SK-N-SH (cell line): ENCODE measurements around the gene KIF16B. TPM values are rescaled to one million over a fixed set of nuclear protein-coding genes. Genes with fewer than 3 reads are reported as not detected.

Source experiments
- CTCF ChIA-PET: fragments of 300-600, 350-600 bp; formaldehyde crosslinking; extraction: SDS; loops from one replicate; lab custom pipeline; 2021; lab: Yijun Ruan, JAX
- POLR2A ChIA-PET: fragments of 350-600 bp; sonication (Branson Sonifier 250); formaldehyde crosslinking; extraction: SDS; loops from one replicate; lab custom pipeline; 2020; ENCODE audit warnings: antibody characterized with exemption, inconsistent platforms; lab: Yijun Ruan, JAX
- DNase-seq: peaks from one replicate; pipeline ENCODE4 v3.0.0; 2012
- H2AFZ ChIP-seq: fragments of 200-600 bp; sonication (generic); 2 replicates; pipeline ENCODE4 v1.8.1; 2016; ENCODE audit warnings: antibody characterized with exemption, mild to moderate bottlenecking, low read depth
- H3F3A ChIP-seq: fragments of 200-600 bp; sonication (generic); replicated peaks from 2 replicates; pipeline ENCODE3; 2016; ENCODE audit warnings: antibody characterized with exemption, mild to moderate bottlenecking; ENCODE audit not compliant: insufficient read depth
- H3K27ac ChIP-seq, 2 experiments: fragments of 200-500 bp in 1 of 2; fragments of 200-600 bp in 1 of 2; sonication (Bioruptor generic) in 1 of 2; sonication (generic), shearing (Covaris generic) in 1 of 2; 2 replicates each; pipeline versions ENCODE4 v1.5.1 to v1.6.1; 2014 to 2016; ENCODE audit warnings: low read depth in 2 of 2, inconsistent platforms in 1 of 2, low read length in 1 of 2, mild to moderate bottlenecking in 1 of 2, mixed read lengths in 1 of 2
- H3K27me3 ChIP-seq: fragments of 200-600 bp; sonication (generic), shearing (Covaris generic); 2 replicates; pipeline ENCODE4 v1.6.1; 2016; ENCODE audit warnings: mixed run types; ENCODE audit not compliant: insufficient read depth
- H3K36me3 ChIP-seq, 2 experiments: fragments of 200-500 bp in 1 of 2; fragments of 200-600 bp in 1 of 2; sonication (Bioruptor generic) in 1 of 2; sonication (generic) in 1 of 2; replicated peaks in 1 of 2; 2 replicates each; pipeline versions ENCODE3 to v1.5.1; 2014 to 2016; ENCODE audit warnings: low read length in 1 of 2, mild to moderate bottlenecking in 1 of 2; ENCODE audit not compliant: insufficient read depth in 2 of 2, control insufficient read depth in 1 of 2
- H3K4me1 ChIP-seq, 2 experiments: fragments of 200-500 bp in 1 of 2; fragments of 200-600 bp in 1 of 2; sonication (Bioruptor generic) in 1 of 2; sonication (generic), shearing (Covaris generic) in 1 of 2; 2 replicates each; pipeline versions ENCODE4 v1.5.1 to v1.6.1; 2014 to 2016; ENCODE audit warnings: low read depth in 1 of 2, low read length in 1 of 2, mixed run types in 1 of 2; ENCODE audit not compliant: insufficient read depth in 2 of 2, control insufficient read depth in 1 of 2
- H3K4me2 ChIP-seq: fragments of 200-600 bp; sonication (generic), shearing (Covaris generic); 2 replicates; pipeline ENCODE4 v1.6.1; 2017; ENCODE audit warnings: mixed run types
- H3K4me3 ChIP-seq, 2 experiments: fragments of 200-500 bp in 1 of 2; fragments of 200-600 bp in 1 of 2; sonication (Bioruptor generic) in 1 of 2; sonication (generic), shearing (Covaris generic) in 1 of 2; 2 replicates each; pipeline versions ENCODE4 v1.5.1 to v1.8.1; 2014 to 2016; ENCODE audit warnings: low read depth in 2 of 2, inconsistent platforms in 1 of 2, low read length in 1 of 2, mild to moderate bottlenecking in 1 of 2, mixed read lengths in 1 of 2, moderate library complexity in 1 of 2
- H3K79me2 ChIP-seq: fragments of 200-600 bp; sonication (generic); 2 replicates; pipeline ENCODE4 v1.8.1; 2017; ENCODE audit warnings: mild to moderate bottlenecking; ENCODE audit not compliant: insufficient read depth
- H3K9ac ChIP-seq: fragments of 200-600 bp; sonication (generic); 2 replicates; pipeline ENCODE4 v1.6.1; 2017; ENCODE audit warnings: mixed run types
- H3K9me2 ChIP-seq: fragments of 200-600 bp; sonication (generic); 2 replicates; pipeline ENCODE4 v1.6.1; 2017; ENCODE audit warnings: mixed run types
- H3K9me3 ChIP-seq: fragments of 200-600 bp; sonication (generic); 2 replicates; pipeline ENCODE4 v1.6.1; 2017; ENCODE audit warnings: mixed run types, mild to moderate bottlenecking, moderate library complexity
- H4K20me1 ChIP-seq: fragments of 200-600 bp; sonication (generic); 2 replicates; pipeline ENCODE4 v1.6.1; 2017; ENCODE audit warnings: mild to moderate bottlenecking, mixed run types; ENCODE audit not compliant: insufficient read depth
- CHD2 ChIP-seq: fragments of 150-350 bp; IDR thresholded peaks from 2 replicates; pipeline ENCODE4 v1.6.1; 2018; ENCODE audit warnings: low read length; ENCODE audit not compliant: partially characterized antibody
- ELF1 ChIP-seq: IDR thresholded peaks from 2 replicates; pipeline ENCODE4 v1.4.0; 2012
- EZH2phosphoT487 ChIP-seq: fragments of 200-600 bp; sonication (generic); IDR thresholded peaks from 2 replicates; pipeline ENCODE4 v1.6.1; 2017; ENCODE audit warnings: low read depth, mixed run types, mild to moderate bottlenecking, antibody characterized with exemption, moderate library complexity, borderline replicate concordance
- FOXJ3 ChIP-seq: sonication (generic); formaldehyde crosslinking; IDR thresholded peaks from 2 replicates; pipeline ENCODE4 v1.5.1; 2020; ENCODE audit warnings: mild to moderate bottlenecking, missing genetic modification reagents
- GABPA ChIP-seq: IDR thresholded peaks from 2 replicates; pipeline ENCODE4 v1.4.0; 2012; ENCODE audit warnings: low read depth, mild to moderate bottlenecking
- GATA2 ChIP-seq: sonication (generic); formaldehyde crosslinking; IDR thresholded peaks from 2 replicates; pipeline ENCODE4 v1.5.0; 2020; ENCODE audit warnings: mild to moderate bottlenecking, missing genetic modification reagents
- JUND ChIP-seq: IDR thresholded peaks from 2 replicates; pipeline ENCODE4 v1.4.0; 2012
- MAX ChIP-seq: IDR thresholded peaks from 2 replicates; pipeline ENCODE4 v1.4.0; 2012; ENCODE audit warnings: low read depth
- MEF2A ChIP-seq: IDR thresholded peaks from 2 replicates; pipeline ENCODE4 v1.4.0; 2012; ENCODE audit warnings: low read depth, borderline replicate concordance
- NRF1 ChIP-seq: IDR thresholded peaks from 2 replicates; pipeline ENCODE4 v1.6.1; 2012; ENCODE audit warnings: low read depth, mild to moderate bottlenecking, low read length
- PBX3 ChIP-seq: IDR thresholded peaks from 2 replicates; pipeline ENCODE4; 2012
- RCOR1 ChIP-seq: fragments of 150-350 bp; IDR thresholded peaks from 2 replicates; pipeline ENCODE4 v1.6.1; 2017; ENCODE audit warnings: antibody characterized with exemption, low read length
- REST ChIP-seq: IDR thresholded peaks from 2 replicates; pipeline ENCODE4 v1.6.1; 2012; ENCODE audit warnings: mild to moderate bottlenecking, low read depth, low read length, moderate library complexity
- RFX5 ChIP-seq: IDR thresholded peaks from 2 replicates; pipeline ENCODE4 v1.6.1; 2012; ENCODE audit warnings: mild to moderate bottlenecking, improper control_type of control experiment, low read length
- SIN3A ChIP-seq: IDR thresholded peaks from 2 replicates; pipeline ENCODE4 v1.6.1; 2012; ENCODE audit warnings: low read depth, mild to moderate bottlenecking, low read length, moderate library complexity, borderline replicate concordance
- SMC3 ChIP-seq: IDR thresholded peaks from 2 replicates; pipeline ENCODE4 v1.6.1; 2012; ENCODE audit warnings: low read depth, low read length, improper control_type of control experiment
- TAF1 ChIP-seq: IDR thresholded peaks from 2 replicates; pipeline ENCODE4 v1.6.1; 2012; ENCODE audit warnings: low read depth, mild to moderate bottlenecking, low read length, moderate library complexity, borderline replicate concordance
- TEAD4 ChIP-seq: IDR thresholded peaks from 2 replicates; pipeline ENCODE4 v1.4.0; 2012; ENCODE audit warnings: mild to moderate bottlenecking, borderline replicate concordance; ENCODE audit not compliant: insufficient read depth
- USF1 ChIP-seq: IDR thresholded peaks from 2 replicates; pipeline ENCODE4 v1.4.0; 2012; ENCODE audit warnings: low read depth, borderline replicate concordance
- WGBS: methylation state at CpG from one replicate; pipeline ENCODE4 v1.1.6; 2017; ENCODE audit warnings: low lambda C conversion rate; 5-methylcytosine and 5-hydroxymethylcytosine counted together
- polyA plus RNA-seq, 3 experiments: library from polyadenylated mRNA; depleted of rRNA; stranded (reverse); fragments of >200 nt; gene quantifications; 2 replicates each; pipeline ENCODE4 v1.2.3, GENCODE V29; 2012

The KIF16B gene
- polyA plus RNA-seq, 1 of the 3 experiments (the other 2 are of a cell fraction) = 3.3 TPM

- TF ChIP-seq REST (no peak), MAX (no peak), EZH2phosphoT487 (no peak), TEAD4 (no peak), MEF2A (no peak)
These were observed 101.0 kb downstream of the KIF16B start (continued) for GRCh38 chr20:16472045-16472872.

- 97% methylated on average over 5 of the region's 5 CpGs for whole genome bisulfite sequencing
- H3K9me3 ChIP-seq = no peaks in the 10 kb centered on the region
- no peak overlapping the region for H3K9ac ChIP-seq
- H3F3A ChIP-seq = no peaks in the 10 kb centered on the region
- POLR2A ChIA-PET = no interaction called here
- CTCF ChIA-PET = interaction anchor here (0.7 kb wide), 1 partner anchor 355 kb away, joined by 3 read pairs; no protein-coding TSS in a partner anchor
- H3K79me2 ChIP-seq = no peaks in the 10 kb centered on the region
- DNase-seq = no peak
- no peak overlapping the region for H3K4me2 ChIP-seq
- no peak overlapping the region for H2AFZ ChIP-seq
- H3K36me3 ChIP-seq = peaks cover 0 to 5% of the 10 kb centered on the region in 2 experiments
- no peaks in the 10 kb centered on the region for H3K9me2 ChIP-seq
- H3K27me3 ChIP-seq = no peaks in the 10 kb centered on the region
- H3K4me1 ChIP-seq = peaks cover 0 to 3% of the 10 kb centered on the region in 2 experiments; a peak in 2 of 4 replicates
- H3K4me3 ChIP-seq = no peak overlapping the region
- TF ChIP-seq SMC3 (no peak), NRF1 (no peak), GABPA (no peak), ELF1 (no peak), JUND (no peak), CHD2 (no peak)
- no peak overlapping the region for H3K27ac ChIP-seq
- no peaks in the 10 kb centered on the region for H4K20me1 ChIP-seq
These were observed 103.8 kb downstream of the KIF16B start for GRCh38 chr20:16469395-16469905.

- Histone ChIP-seq H3K27me3 (no peaks in the 10 kb centered on the region), H3K4me1 (peaks cover 7% of the 10 kb centered on the region in 2 experiments; a peak in 2 of 4 replicates), H3K27ac (no peak overlapping the region), H3K4me2 (no peak overlapping the region), H3K36me3 (peaks cover 0 to 5% of the 10 kb centered on the region in 2 experiments), H3K4me3 (no peak overlapping the region), H3F3A (peaks cover 9% of the 10 kb centered on the region), H3K79me2 (no peaks in the 10 kb centered on the region), H3K9me2 (no peaks in the 10 kb centered on the region), H3K9ac (no peak overlapping the region), H2AFZ (no peak overlapping the region), H3K9me3 (no peaks in the 10 kb centered on the region), H4K20me1 (no peaks in the 10 kb centered on the region)
- no peak for TF ChIP-seq FOXJ3 (CRISPR knock-in tag)
- TF ChIP-seq RCOR1 = no peak
- no peak for TF ChIP-seq GATA2 (CRISPR knock-in tag)
- TF ChIP-seq SIN3A = no peak
- TF ChIP-seq JUND = no peak
- TF ChIP-seq NRF1 = no peak
- no peak for TF ChIP-seq MEF2A
- TF ChIP-seq TAF1 = no peak
- TF ChIP-seq MAX = no peak
- no peak for TF ChIP-seq SMC3
- TF ChIP-seq USF1 = no peak
- TF ChIP-seq RFX5 = no peak
- no peak for TF ChIP-seq PBX3
- CTCF ChIA-PET = no interaction called here
- DNase-seq = no peak
- POLR2A ChIA-PET = no interaction called here
- WGBS = 82% methylated on average over 5 of the region's 5 CpGs
These were observed 110.5 kb downstream of the KIF16B start for GRCh38 chr20:16462711-16463110.
